ENCODE data around the gene DNAJC3. TPM values are rescaled to one million over a fixed set of nuclear protein-coding genes. Genes with fewer than 3 reads are reported as not detected.

DNAJC3 gene
- total RNA-seq = 25.2 and 25.6 TPM in 2 replicates

- Mint-ChIP-seq H3K27me3 (no peaks in the 10 kb centered on the region), H3K4me3 (peak within 1 kb of the TSS; percentile 93), H3K9me3 (peaks cover 4% of the 10 kb centered on the region), H3K36me3 (ENCODE audit: low read depth) (peaks cover 21% of the 10 kb centered on the region), H3K4me1 (peaks cover 43% of the 10 kb centered on the region), H3K27ac (peak within 1 kb of the TSS; percentile 93)
- intact Hi-C loops (cut with micrococcal nuclease) = loop anchor here (1.0 to 10.0 kb wide), 9 partner anchors 12 to 1756 kb away; partner anchors contain the start of genes ABCC4, DZIP1 and GPR180
- DNase-seq = peak; percentile 100
These were observed at the start of gene DNAJC3 for GRCh38 chr13:95676762-95677563. Gene DNAJC3, plus strand, starts transcription at chr13:95677139. Its CDS starts 117 bp downstream, at chr13:95677256.

- H3K27me3 Mint-ChIP-seq = peaks cover 29% of the 10 kb centered on the region
- H3K27ac Mint-ChIP-seq = no peak overlapping the region
- H3K4me1 Mint-ChIP-seq = no peaks in the 10 kb centered on the region
- H3K4me3 Mint-ChIP-seq = no peak overlapping the region
- no peaks in the 10 kb centered on the region for H3K9me3 Mint-ChIP-seq
- H3K36me3 Mint-ChIP-seq (ENCODE audit: low read depth) = no peaks in the 10 kb centered on the region
- intact Hi-C loops (cut with micrococcal nuclease) = no loop called here
- DNase-seq = no peak
These were observed 49.3 kb upstream of the DNAJC3 start for GRCh38 chr13:95627590-95627989.

- Mint-ChIP-seq H3K36me3 (ENCODE audit: low read depth) (no peaks in the 10 kb centered on the region), H3K27ac (no peak overlapping the region), H3K9me3 (no peaks in the 10 kb centered on the region), H3K4me1 (no peaks in the 10 kb centered on the region), H3K4me3 (no peak overlapping the region), H3K27me3 (peaks cover 29% of the 10 kb centered on the region)
- intact Hi-C loops (cut with micrococcal nuclease) = no loop called here
- DNase-seq = no peak
These were observed 48.5 kb upstream of the DNAJC3 start for GRCh38 chr13:95628488-95628887.

- no peaks in the 10 kb centered on the region for H3K36me3 Mint-ChIP-seq (ENCODE audit: low read depth)
- peaks cover 30% of the 10 kb centered on the region for H3K27me3 Mint-ChIP-seq
- intact Hi-C loops (cut with micrococcal nuclease) = no loop called here
- no peak for DNase-seq
- no peak overlapping the region for H3K27ac Mint-ChIP-seq
- no peaks in the 10 kb centered on the region for H3K4me1 Mint-ChIP-seq
- H3K4me3 Mint-ChIP-seq = no peak overlapping the region
- H3K9me3 Mint-ChIP-seq = no peaks in the 10 kb centered on the region
These were observed 47.9 kb upstream of the DNAJC3 start for GRCh38 chr13:95629071-95629470.

- no peaks in the 10 kb centered on the region for H3K36me3 Mint-ChIP-seq (ENCODE audit: low read depth)
- peaks cover 28% of the 10 kb centered on the region for H3K27me3 Mint-ChIP-seq
- H3K4me1 Mint-ChIP-seq = peaks cover 1% of the 10 kb centered on the region
- H3K27ac Mint-ChIP-seq = no peak overlapping the region
- H3K9me3 Mint-ChIP-seq = no peaks in the 10 kb centered on the region
- no peak overlapping the region for H3K4me3 Mint-ChIP-seq
- intact Hi-C loops (cut with micrococcal nuclease) = no loop called here
- no peak for DNase-seq
These were observed 46.3 kb upstream of the DNAJC3 start for GRCh38 chr13:95630593-95630992.

GRCh38 chr13:95636853-95637252 lies 40.1 kb upstream of the DNAJC3 start:
- Mint-ChIP-seq H3K36me3 (ENCODE audit: low read depth) (no peaks in the 10 kb centered on the region), H3K9me3 (no peaks in the 10 kb centered on the region), H3K4me1 (peaks cover 10% of the 10 kb centered on the region), H3K27ac (no peak overlapping the region), H3K4me3 (no peak overlapping the region), H3K27me3 (peaks cover 30% of the 10 kb centered on the region)
- intact Hi-C loops (cut with micrococcal nuclease) = no loop called here
- DNase-seq = peak; percentile 67

GRCh38 chr13:95641291-95642027 lies 35.5 kb upstream of the DNAJC3 start:
- H3K9me3 Mint-ChIP-seq = no peaks in the 10 kb centered on the region
- intact Hi-C loops (cut with micrococcal nuclease) = loop anchor here (5.0 kb wide), 2 partner anchors 36 to 929 kb away; partner anchors contain the start of genes DNAJC3 and SOX21
- peaks cover 51% of the 10 kb centered on the region for H3K27me3 Mint-ChIP-seq
- H3K36me3 Mint-ChIP-seq (ENCODE audit: low read depth) = no peaks in the 10 kb centered on the region
- H3K4me1 Mint-ChIP-seq = peaks cover 14% of the 10 kb centered on the region
- no peak overlapping the region for H3K27ac Mint-ChIP-seq
- DNase-seq = peak; percentile 41
- H3K4me3 Mint-ChIP-seq = no peak overlapping the region

GRCh38 chr13:95642028-95642621 lies 34.8 kb upstream of the DNAJC3 start:
- Mint-ChIP-seq H3K27ac (no peak overlapping the region), H3K36me3 (ENCODE audit: low read depth) (no peaks in the 10 kb centered on the region), H3K4me3 (no peak overlapping the region), H3K27me3 (peaks cover 54% of the 10 kb centered on the region), H3K9me3 (no peaks in the 10 kb centered on the region), H3K4me1 (peaks cover 8% of the 10 kb centered on the region)
- intact Hi-C loops (cut with micrococcal nuclease) = loop anchor here (5.0 kb wide), 2 partner anchors 35 to 930 kb away; partner anchors contain the start of genes DNAJC3 and SOX21
- DNase-seq = peak; percentile 57

GRCh38 chr13:95642999-95643398 lies 33.9 kb upstream of the DNAJC3 start:
- DNase-seq = peak; percentile 32
- no peak overlapping the region for H3K27ac Mint-ChIP-seq
- H3K4me1 Mint-ChIP-seq = peaks cover 8% of the 10 kb centered on the region
- H3K36me3 Mint-ChIP-seq (ENCODE audit: low read depth) = no peaks in the 10 kb centered on the region
- peaks cover 59% of the 10 kb centered on the region for H3K27me3 Mint-ChIP-seq
- H3K4me3 Mint-ChIP-seq = no peak overlapping the region
- intact Hi-C loops (cut with micrococcal nuclease) = loop anchor here (5.0 kb wide), 2 partner anchors 34 to 931 kb away; partner anchors contain the start of genes DNAJC3 and SOX21
- H3K9me3 Mint-ChIP-seq = no peaks in the 10 kb centered on the region

- peaks cover 8% of the 10 kb centered on the region for H3K4me1 Mint-ChIP-seq
- intact Hi-C loops (cut with micrococcal nuclease) = loop anchor here (5.0 kb wide), 2 partner anchors 34 to 931 kb away; partner anchors contain the start of genes DNAJC3 and SOX21
These were observed 33.4 kb upstream of the DNAJC3 start for GRCh38 chr13:95643571-95643935.

GRCh38 chr13:95643936-95644598 lies 32.9 kb upstream of the DNAJC3 start:
- Mint-ChIP-seq H3K36me3 (ENCODE audit: low read depth) (no peaks in the 10 kb centered on the region), H3K4me3 (peak overlapping the region; percentile 79), H3K27me3 (peaks cover 57% of the 10 kb centered on the region)

More at GRCh38 chr13:95643571-95643935, 33.4 kb upstream of the DNAJC3 start:
- Mint-ChIP-seq H3K9me3 (no peaks in the 10 kb centered on the region), H3K27ac (no peak overlapping the region), H3K27me3 (peaks cover 60% of the 10 kb centered on the region), H3K36me3 (ENCODE audit: low read depth) (no peaks in the 10 kb centered on the region), H3K4me3 (peak overlapping the region; percentile 52)
- DNase-seq = peak; percentile 51

GRCh38 chr13:95644601-95645052 lies 32.3 kb upstream of the DNAJC3 start, which contains the start of gene DZIP1:
Gene DZIP1, minus strand, starts transcription at chr13:95644706. Its CDS starts 2,677 bp downstream, at chr13:95642029.
- H3K27ac Mint-ChIP-seq = no peak within 1 kb of the TSS
- H3K9me3 Mint-ChIP-seq = no peaks in the 10 kb centered on the region
- no peaks in the 10 kb centered on the region for H3K36me3 Mint-ChIP-seq (ENCODE audit: low read depth)
- peak; percentile 76 for DNase-seq
- intact Hi-C loops (cut with micrococcal nuclease) = loop anchor here (5.0 kb wide), 2 partner anchors 33 to 932 kb away; partner anchors contain the start of genes DNAJC3 and SOX21
- H3K27me3 Mint-ChIP-seq = peaks cover 55% of the 10 kb centered on the region
- H3K4me3 Mint-ChIP-seq = peak within 1 kb of the TSS; percentile 79
- H3K4me1 Mint-ChIP-seq = peaks cover 8% of the 10 kb centered on the region

More at GRCh38 chr13:95643936-95644598, 32.9 kb upstream of the DNAJC3 start:
- Mint-ChIP-seq H3K4me1 (peaks cover 8% of the 10 kb centered on the region), H3K27ac (no peak overlapping the region), H3K9me3 (no peaks in the 10 kb centered on the region)
- no peak for DNase-seq
- intact Hi-C loops (cut with micrococcal nuclease) = loop anchor here (5.0 kb wide), 2 partner anchors 33 to 932 kb away; partner anchors contain the start of genes DNAJC3 and SOX21

- intact Hi-C loops (cut with micrococcal nuclease) = no loop called here
- peaks cover 40% of the 10 kb centered on the region for H3K27me3 Mint-ChIP-seq
- H3K4me3 Mint-ChIP-seq = no peak overlapping the region
- no peaks in the 10 kb centered on the region for H3K9me3 Mint-ChIP-seq
- DNase-seq = peak; percentile 37
- no peak overlapping the region for H3K27ac Mint-ChIP-seq
- no peaks in the 10 kb centered on the region for H3K36me3 Mint-ChIP-seq (ENCODE audit: low read depth)
- peaks cover 8% of the 10 kb centered on the region for H3K4me1 Mint-ChIP-seq
These were observed 29.6 kb upstream of the DNAJC3 start for GRCh38 chr13:95647321-95647720.

Measured in activated CD4-positive, alpha-beta T cell treated with anti-CD3 and anti-CD28 coated beads, Interleukin-2, amount 10 ng/mL, durations not matched to agents 24 days and 14 days (primary cell).